Femur (tissue), 1 donor: ENCODE results near the gene KIF4A.
"Not testable (repeated sequence)": the region's sequence is repeated elsewhere in the genome, so short reads cannot be mapped to it uniquely, and the experiment has no call there.

Experiments used
- DNase-seq: peaks from one replicate; pipeline ENCODE4 v3.0.0-alpha.2; 2017

The KIF4A gene

GRCh38 chrX:70289793-70290770, at the start of gene KIF4A, which contains the start of gene PDZD11:
Gene KIF4A (plus strand): TSS chrX:70290104. CDS start chrX:70290459, 355 bp downstream.
Gene PDZD11 (minus strand): TSS chrX:70289927. CDS start chrX:70289341, 586 bp downstream.
- peak; percentile 92 for DNase-seq

GRCh38 chrX:70240751-70241150, 49.2 kb upstream of the KIF4A start:
- no peak for DNase-seq

- no peak for DNase-seq
Measured at GRCh38 chrX:70241501-70241900, 48.4 kb upstream of the KIF4A start.

GRCh38 chrX:70243601-70244000, 46.3 kb upstream of the KIF4A start:
- DNase-seq: not testable (repeated sequence)

- DNase-seq: no peak
Measured at GRCh38 chrX:70244881-70245280, 45.0 kb upstream of the KIF4A start.

- no peak for DNase-seq
Measured at GRCh38 chrX:70247252-70247651, 42.7 kb upstream of the KIF4A start.

GRCh38 chrX:70252491-70252890, 37.4 kb upstream of the KIF4A start:
- no peak for DNase-seq

GRCh38 chrX:70253377-70254062, 36.4 kb upstream of the KIF4A start:
- DNase-seq: no peak

GRCh38 chrX:70254063-70254400, 35.9 kb upstream of the KIF4A start:
- no peak for DNase-seq

GRCh38 chrX:70254909-70255308, 35.0 kb upstream of the KIF4A start:
- no peak for DNase-seq

- no peak for DNase-seq
Measured at GRCh38 chrX:70255452-70255851, 34.5 kb upstream of the KIF4A start.

- no peak for DNase-seq
Measured at GRCh38 chrX:70257423-70258288, 32.2 kb upstream of the KIF4A start.

GRCh38 chrX:70260104-70260503, 29.8 kb upstream of the KIF4A start, which contains the start of gene P2RY4:
Gene P2RY4 (minus strand): TSS chrX:70260204. CDS start chrX:70259624, 580 bp downstream.
- DNase-seq: no peak

- DNase-seq: no peak
Measured at GRCh38 chrX:70262952-70263567, 26.8 kb upstream of the KIF4A start.

GRCh38 chrX:70264784-70265183, 25.1 kb upstream of the KIF4A start:
- no peak for DNase-seq

- no peak for DNase-seq
Measured at GRCh38 chrX:70268034-70268433, 21.9 kb upstream of the KIF4A start, which contains the start of gene ARR3. Gene ARR3 (plus strand): TSS chrX:70268334. CDS start chrX:70269386, 1,052 bp downstream.

- DNase-seq: not testable (repeated sequence)
Measured at GRCh38 chrX:70274029-70274428, 15.9 kb upstream of the KIF4A start.

- no peak for DNase-seq
Measured at GRCh38 chrX:70279081-70279480, 10.8 kb upstream of the KIF4A start.

GRCh38 chrX:70280573-70280972, 9.3 kb upstream of the KIF4A start:
- DNase-seq: no peak

GRCh38 chrX:70281951-70282350, 8.0 kb upstream of the KIF4A start, which contains the start of gene RAB41:
Gene RAB41 (plus strand): TSS chrX:70282172. CDS start chrX:70282218, 46 bp downstream.
- DNase-seq: no peak

- no peak for DNase-seq
Measured at GRCh38 chrX:70289168-70289792, 624 bp upstream of the KIF4A start.

- no peak for DNase-seq
Measured at GRCh38 chrX:70292788-70293187, 2.9 kb downstream of the KIF4A start.
